Measurements from ENCODE around the gene ACMSD. TPM values are rescaled to one million over a fixed set of nuclear protein-coding genes. Genes with fewer than 3 reads are reported as not detected.
A peak's percentile ranks its signal among the peaks of the same experiment; 100 is the strongest.
"Not testable (repeated sequence)": the region's sequence is repeated elsewhere in the genome, so short reads cannot be mapped to it uniquely, and the experiment has no call there.

ACMSD gene
- total RNA-seq, 3 donors from 2014 or later (not counting 1 experiment from before 2014, with no cell fraction given), result not detected

DNA sequence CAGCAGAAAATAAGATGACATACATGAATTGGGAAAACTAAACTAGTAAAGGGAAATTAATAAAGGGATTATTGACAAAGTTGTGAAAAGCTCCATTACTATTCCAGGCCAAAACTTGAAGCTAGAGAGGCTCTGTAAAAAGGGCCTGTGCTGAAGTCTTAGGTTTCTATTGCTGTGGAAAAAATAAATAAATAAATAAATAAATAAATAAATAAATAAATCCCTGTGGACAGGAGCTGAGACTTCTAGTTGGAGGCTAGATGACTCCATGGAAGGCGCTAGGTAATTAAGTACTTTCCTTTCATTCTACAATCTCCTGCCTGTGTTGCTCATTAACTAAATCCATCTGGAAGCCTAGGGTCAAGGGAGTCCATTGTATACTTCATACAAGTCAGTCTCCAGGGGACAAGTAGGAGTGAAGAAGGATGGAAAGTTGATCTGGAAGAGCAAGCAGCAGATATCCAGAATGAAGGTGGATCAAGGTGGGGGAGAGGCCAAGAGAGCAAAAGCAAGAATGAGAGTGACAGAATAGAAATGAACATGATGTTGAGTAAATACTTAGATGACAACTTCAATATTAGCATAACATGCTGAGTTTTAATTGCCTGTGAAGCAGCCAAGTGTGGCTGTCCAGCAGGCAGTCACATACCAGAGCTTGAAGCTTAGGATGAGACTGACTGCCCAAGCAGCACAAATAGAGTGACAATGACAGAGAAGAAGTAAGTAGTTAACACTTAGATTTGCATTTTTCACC is 54.0 kb downstream of the ACMSD start:
- Histone ChIP-seq H3K27ac (ENCODE audit: low read length) (no peak overlapping the region), H3K27me3 (ENCODE audit: control insufficient read depth, insufficient read depth, low read length) (no peaks in the 10 kb centered on the region), H3K9me3 (ENCODE audit: control insufficient read depth, insufficient read depth, low read length) (no peaks in the 10 kb centered on the region), H3K4me3 (ENCODE audit: low read length) (no peak overlapping the region), H3K4me1 (ENCODE audit: control insufficient read depth, insufficient read depth, low read length) (no peaks in the 10 kb centered on the region), H3K36me3 (ENCODE audit: control insufficient read depth, insufficient read depth, low read length) (no peaks in the 10 kb centered on the region)
- H3K27ac Mint-ChIP-seq, result no peak overlapping the region
- TF ChIP-seq, protein P1, sequence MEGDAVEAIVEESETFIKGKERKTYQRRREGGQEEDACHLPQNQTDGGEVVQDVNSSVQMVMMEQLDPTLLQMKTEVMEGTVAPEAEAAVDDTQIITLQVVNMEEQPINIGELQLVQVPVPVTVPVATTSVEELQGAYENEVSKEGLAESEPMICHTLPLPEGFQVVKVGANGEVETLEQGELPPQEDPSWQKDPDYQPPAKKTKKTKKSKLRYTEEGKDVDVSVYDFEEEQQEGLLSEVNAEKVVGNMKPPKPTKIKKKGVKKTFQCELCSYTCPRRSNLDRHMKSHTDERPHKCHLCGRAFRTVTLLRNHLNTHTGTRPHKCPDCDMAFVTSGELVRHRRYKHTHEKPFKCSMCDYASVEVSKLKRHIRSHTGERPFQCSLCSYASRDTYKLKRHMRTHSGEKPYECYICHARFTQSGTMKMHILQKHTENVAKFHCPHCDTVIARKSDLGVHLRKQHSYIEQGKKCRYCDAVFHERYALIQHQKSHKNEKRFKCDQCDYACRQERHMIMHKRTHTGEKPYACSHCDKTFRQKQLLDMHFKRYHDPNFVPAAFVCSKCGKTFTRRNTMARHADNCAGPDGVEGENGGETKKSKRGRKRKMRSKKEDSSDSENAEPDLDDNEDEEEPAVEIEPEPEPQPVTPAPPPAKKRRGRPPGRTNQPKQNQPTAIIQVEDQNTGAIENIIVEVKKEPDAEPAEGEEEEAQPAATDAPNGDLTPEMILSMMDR (IDR thresholded peaks at IDR 0.05), result no peak
- no peak overlapping the region for H3K4me3 Mint-ChIP-seq
- ATAC-seq (no peak), DNase-seq (no peak)
- H3K27me3 Mint-ChIP-seq (ENCODE audit: low read depth in 2 of 2), result peaks cover 0 to 2% of the 10 kb centered on the region in 2 donors
- intact Hi-C loops (cut with micrococcal nuclease), result no loop called here
- H3K9me3 Mint-ChIP-seq, result no peaks in the 10 kb centered on the region
- H3K36me3 Mint-ChIP-seq, result no peaks in the 10 kb centered on the region
- no peaks in the 10 kb centered on the region for H3K4me1 Mint-ChIP-seq
- WGBS (ENCODE audit: insufficient coverage), result 100% methylated on average over 1 of the region's 1 CpG

DNA sequence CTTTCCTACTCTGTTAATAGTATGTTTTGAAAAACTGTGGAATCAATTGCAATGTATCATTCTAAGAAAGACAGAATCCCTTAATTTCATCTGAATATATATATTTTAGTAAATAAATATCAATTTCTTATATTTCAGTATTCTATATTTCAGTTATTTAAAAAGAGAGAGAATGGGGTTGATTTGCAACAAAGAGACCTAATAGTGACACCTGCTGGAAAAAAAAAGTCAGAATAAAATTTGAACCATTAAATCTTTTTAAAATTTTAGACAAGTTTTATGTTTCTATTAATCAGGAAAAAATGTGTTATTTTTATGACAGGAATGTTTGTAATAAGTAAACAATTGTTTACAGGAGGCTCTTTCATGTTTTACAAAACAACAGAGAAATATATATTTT is 59.5 kb downstream of the ACMSD start:
- no peaks in the 10 kb centered on the region for H3K9me3 Mint-ChIP-seq
- DNase-seq, result peak in 1 of 2 donors; percentile 38
- Histone ChIP-seq H3K36me3 (ENCODE audit: control insufficient read depth, insufficient read depth, low read length) (no peaks in the 10 kb centered on the region), H3K4me3 (ENCODE audit: low read length) (no peak overlapping the region), H3K9me3 (ENCODE audit: control insufficient read depth, insufficient read depth, low read length) (no peaks in the 10 kb centered on the region), H3K4me1 (ENCODE audit: control insufficient read depth, insufficient read depth, low read length) (no peaks in the 10 kb centered on the region), H3K27ac (ENCODE audit: low read length) (no peak overlapping the region), H3K27me3 (ENCODE audit: control insufficient read depth, insufficient read depth, low read length) (no peaks in the 10 kb centered on the region)
- H3K27ac Mint-ChIP-seq, result no peak overlapping the region
- ATAC-seq, result no peak
- TF ChIP-seq, protein P1 (IDR thresholded peaks at IDR 0.05), result peak; percentile 66
- H3K4me1 Mint-ChIP-seq, result no peaks in the 10 kb centered on the region
- H3K27me3 Mint-ChIP-seq (ENCODE audit: low read depth in 2 of 2), result peaks cover 0 to 2% of the 10 kb centered on the region in 2 donors
- intact Hi-C loops (cut with micrococcal nuclease), result loop anchor here (1.0 to 5.0 kb wide), 3 partner anchors 431 to 781 kb away; no protein-coding TSS in a partner anchor
- H3K36me3 Mint-ChIP-seq, result no peaks in the 10 kb centered on the region
- H3K4me3 Mint-ChIP-seq, result no peak overlapping the region

DNA sequence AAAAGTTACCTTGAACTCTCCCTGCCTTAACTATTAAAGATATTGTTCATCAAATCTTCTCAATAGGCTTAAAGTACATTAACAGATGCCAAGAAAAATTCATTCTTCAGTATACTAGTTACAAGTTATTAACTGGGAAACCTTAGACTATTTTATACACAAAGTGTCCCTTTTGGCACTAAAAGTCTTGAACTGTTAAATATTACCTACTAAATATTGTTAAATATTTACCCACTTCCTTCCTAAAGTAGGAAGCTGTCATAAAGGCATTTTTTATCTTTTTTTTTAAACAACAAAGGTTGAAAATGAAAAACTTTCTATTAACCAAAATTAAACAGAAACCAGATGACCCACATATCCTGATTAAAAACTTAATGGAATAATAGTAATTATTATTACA is 60.8 kb downstream of the ACMSD start:
- H3K27ac Mint-ChIP-seq, result no peak overlapping the region
- no peaks in the 10 kb centered on the region for H3K27me3 ChIP-seq (ENCODE audit: control insufficient read depth, insufficient read depth, low read length)
- H3K4me3 ChIP-seq (ENCODE audit: low read length), result no peak overlapping the region
- TF ChIP-seq, protein P1 (IDR thresholded peaks at IDR 0.05), result no peak
- ATAC-seq, result no peak
- no peaks in the 10 kb centered on the region for H3K36me3 Mint-ChIP-seq
- no peak for DNase-seq
- H3K4me1 Mint-ChIP-seq, result no peaks in the 10 kb centered on the region
- no peaks in the 10 kb centered on the region for H3K36me3 ChIP-seq (ENCODE audit: control insufficient read depth, insufficient read depth, low read length)
- H3K27ac ChIP-seq (ENCODE audit: low read length), result no peak overlapping the region
- H3K9me3 ChIP-seq (ENCODE audit: control insufficient read depth, insufficient read depth, low read length), result no peaks in the 10 kb centered on the region
- intact Hi-C loops (cut with micrococcal nuclease), result loop anchor here (5.0 kb wide), 2 partner anchors 432 to 782 kb away; no protein-coding TSS in a partner anchor
- H3K4me1 ChIP-seq (ENCODE audit: control insufficient read depth, insufficient read depth, low read length), result no peaks in the 10 kb centered on the region
- H3K9me3 Mint-ChIP-seq, result no peaks in the 10 kb centered on the region
- H3K27me3 Mint-ChIP-seq (ENCODE audit: low read depth in 2 of 2), result peaks cover 0 to 5% of the 10 kb centered on the region in 2 donors
- no peak overlapping the region for H3K4me3 Mint-ChIP-seq

DNA sequence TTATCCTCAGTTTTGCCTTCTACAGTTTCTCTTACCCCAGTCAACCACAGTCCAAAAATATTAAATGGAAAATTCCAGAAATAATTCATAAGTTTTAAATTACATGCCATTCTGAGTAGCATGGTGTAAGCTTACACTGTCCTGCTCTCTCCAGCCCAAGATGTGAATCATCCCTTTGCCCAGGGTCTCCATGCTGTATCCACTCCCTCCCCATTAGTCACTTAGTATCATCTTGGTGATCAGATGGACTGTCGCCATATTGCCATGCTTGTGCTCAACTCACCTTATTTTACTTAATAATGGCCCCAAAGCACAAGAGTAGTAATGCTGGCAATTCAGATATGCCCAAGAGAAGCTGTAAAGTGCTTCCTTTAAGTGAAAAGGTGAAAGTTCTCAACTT is 61.7 kb downstream of the ACMSD start:
- no peaks in the 10 kb centered on the region for H3K36me3 Mint-ChIP-seq
- no peaks in the 10 kb centered on the region for H3K4me1 Mint-ChIP-seq
- H3K27me3 ChIP-seq (ENCODE audit: control insufficient read depth, insufficient read depth, low read length), result no peaks in the 10 kb centered on the region
- no peak overlapping the region for H3K27ac ChIP-seq (ENCODE audit: low read length)
- no peaks in the 10 kb centered on the region for H3K9me3 ChIP-seq (ENCODE audit: control insufficient read depth, insufficient read depth, low read length)
- DNase-seq, result no peak
- no peak for ATAC-seq
- WGBS (ENCODE audit: insufficient coverage), result 88% methylated on average over 1 of the region's 1 CpG
- TF ChIP-seq, protein P1 (IDR thresholded peaks at IDR 0.05), result no peak
- intact Hi-C loops (cut with micrococcal nuclease), result no loop called here
- H3K27me3 Mint-ChIP-seq (ENCODE audit: low read depth in 2 of 2), result peaks cover 0 to 5% of the 10 kb centered on the region in 2 donors
- H3K4me3 ChIP-seq (ENCODE audit: low read length), result no peak overlapping the region
- H3K4me3 Mint-ChIP-seq, result no peak overlapping the region
- H3K9me3 Mint-ChIP-seq, result no peaks in the 10 kb centered on the region
- no peaks in the 10 kb centered on the region for H3K36me3 ChIP-seq (ENCODE audit: control insufficient read depth, insufficient read depth, low read length)
- H3K4me1 ChIP-seq (ENCODE audit: control insufficient read depth, insufficient read depth, low read length), result no peaks in the 10 kb centered on the region
- H3K27ac Mint-ChIP-seq, result no peak overlapping the region

DNA sequence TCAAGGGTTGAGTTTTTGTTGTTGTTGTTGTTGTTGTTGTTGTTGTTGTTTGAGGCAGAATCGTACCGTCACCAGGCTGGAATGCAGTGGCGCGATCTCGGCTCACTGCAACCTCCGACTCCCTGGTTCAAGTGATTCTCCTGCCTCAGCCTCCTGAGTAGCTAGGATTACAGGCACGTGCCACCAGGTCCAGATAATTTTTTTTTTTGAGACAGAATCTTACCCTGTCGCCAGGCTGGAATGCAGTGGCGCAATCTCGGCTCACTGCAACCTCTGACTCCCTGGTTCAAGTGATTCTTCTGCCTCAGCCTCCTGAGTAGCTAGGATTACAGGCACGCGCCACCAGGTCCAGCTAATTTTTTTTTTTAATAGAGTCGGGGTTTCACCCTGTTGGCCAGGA is 65.3 kb downstream of the ACMSD start:
- DNase-seq; ATAC-seq; H3K27me3 ChIP-seq (ENCODE audit: control insufficient read depth, insufficient read depth, low read length); H3K4me1 ChIP-seq (ENCODE audit: control insufficient read depth, insufficient read depth, low read length); H3K4me3 ChIP-seq (ENCODE audit: low read length); H3K9me3 Mint-ChIP-seq; H3K27me3 Mint-ChIP-seq (ENCODE audit: low read depth in 2 of 2); H3K27ac ChIP-seq (ENCODE audit: low read length); intact Hi-C loops (cut with micrococcal nuclease); H3K4me3 Mint-ChIP-seq; H3K9me3 ChIP-seq (ENCODE audit: control insufficient read depth, insufficient read depth, low read length); H3K27ac Mint-ChIP-seq; H3K36me3 ChIP-seq (ENCODE audit: control insufficient read depth, insufficient read depth, low read length); H3K4me1 Mint-ChIP-seq; H3K36me3 Mint-ChIP-seq: not testable (repeated sequence)
- 96% methylated on average over 12 of the region's 13 CpGs for WGBS (ENCODE audit: insufficient coverage)
